ENCODE data around the gene PDRG1.
"Not testable (repeated sequence)": the region's sequence is repeated elsewhere in the genome, so short reads cannot be mapped to it uniquely, and the experiment has no call there.

Gene PDRG1

GRCh38 chr20:31966991-31967655 lies 15.3 kb upstream of the PDRG1 start:
- DNase-seq, result no peak

- DNase-seq, result no peak
These were observed 12.0 kb upstream of the PDRG1 start for GRCh38 chr20:31963889-31964288.

- no peak for DNase-seq
These were observed 10.9 kb upstream of the PDRG1 start for GRCh38 chr20:31962761-31963160.

- no peak for DNase-seq
These were observed 5.0 kb upstream of the PDRG1 start for GRCh38 chr20:31956556-31957526.

GRCh38 chr20:31954500-31954899 lies 2.7 kb upstream of the PDRG1 start:
- DNase-seq, result no peak

- DNase-seq, result no peak
These were observed 1.8 kb upstream of the PDRG1 start for GRCh38 chr20:31953556-31954148.

GRCh38 chr20:31951203-31951529 lies 680 bp downstream of the PDRG1 start:
- no peak for DNase-seq

GRCh38 chr20:31949877-31950646 lies 1.8 kb downstream of the PDRG1 start:
- no peak for DNase-seq

- no peak for DNase-seq
These were observed 3.8 kb downstream of the PDRG1 start for GRCh38 chr20:31948008-31948407.

- DNase-seq, result no peak
These were observed 6.1 kb downstream of the PDRG1 start for GRCh38 chr20:31945785-31946184.

- DNase-seq, result no peak
These were observed 6.5 kb downstream of the PDRG1 start for GRCh38 chr20:31945319-31945718.

- DNase-seq, result no peak
These were observed 8.8 kb downstream of the PDRG1 start for GRCh38 chr20:31943052-31943471.

- no peak for DNase-seq
These were observed 12.2 kb downstream of the PDRG1 start for GRCh38 chr20:31939661-31940060.

GRCh38 chr20:31937820-31938219 lies 14.0 kb downstream of the PDRG1 start:
- no peak for DNase-seq

- no peak for DNase-seq
These were observed 15.4 kb downstream of the PDRG1 start for GRCh38 chr20:31936420-31936819.

GRCh38 chr20:31934968-31935764 lies 16.7 kb downstream of the PDRG1 start:
- no peak for DNase-seq

- DNase-seq, result no peak
These were observed 17.4 kb downstream of the PDRG1 start for GRCh38 chr20:31934491-31934890.

- no peak for DNase-seq
These were observed 18.1 kb downstream of the PDRG1 start for GRCh38 chr20:31933698-31934097.

- DNase-seq, result no peak
These were observed 21.1 kb downstream of the PDRG1 start for GRCh38 chr20:31930779-31931178.

GRCh38 chr20:31929631-31930030 lies 22.2 kb downstream of the PDRG1 start:
- not testable (repeated sequence) for DNase-seq

- no peak for DNase-seq
These were observed 24.2 kb downstream of the PDRG1 start for GRCh38 chr20:31927627-31928159.

GRCh38 chr20:31926493-31926892 lies 25.4 kb downstream of the PDRG1 start:
- DNase-seq, result no peak

All from fibroblast of skin of right biceps (primary cell).